ENCODE measurements around the gene HRH2. TPM values are rescaled to one million over a fixed set of nuclear protein-coding genes. Genes with fewer than 3 reads are reported as not detected.

The HRH2 gene
- polyA plus RNA-seq, 1 donor (not counting 4 experiments of a cell fraction or from before 2014, with no cell fraction given) = not detected

- no peaks in the 10 kb centered on the region for H4K20me1 ChIP-seq (ENCODE audit: control insufficient read depth, extremely low read depth, insufficient read depth, low read length)
- no peak overlapping the region for H2AFZ ChIP-seq (ENCODE audit: control insufficient read depth, low read length)
- DNase-seq (ENCODE audit: low read depth, low spot score) = no peak
- dilution Hi-C loops (cut with MboI; ENCODE audit: extremely low pct_ligation_motif_present, low sequenced_read_pairs) = no loop called here
- H3K27me3 ChIP-seq (ENCODE audit: control insufficient read depth, extremely low read depth, insufficient read depth, low read length) = no peaks in the 10 kb centered on the region
- no peaks in the 10 kb centered on the region for H3K79me2 ChIP-seq (ENCODE audit: control insufficient read depth, insufficient read depth, low read length)
- no peak for FAIRE-seq
- TF ChIP-seq, protein P1, sequence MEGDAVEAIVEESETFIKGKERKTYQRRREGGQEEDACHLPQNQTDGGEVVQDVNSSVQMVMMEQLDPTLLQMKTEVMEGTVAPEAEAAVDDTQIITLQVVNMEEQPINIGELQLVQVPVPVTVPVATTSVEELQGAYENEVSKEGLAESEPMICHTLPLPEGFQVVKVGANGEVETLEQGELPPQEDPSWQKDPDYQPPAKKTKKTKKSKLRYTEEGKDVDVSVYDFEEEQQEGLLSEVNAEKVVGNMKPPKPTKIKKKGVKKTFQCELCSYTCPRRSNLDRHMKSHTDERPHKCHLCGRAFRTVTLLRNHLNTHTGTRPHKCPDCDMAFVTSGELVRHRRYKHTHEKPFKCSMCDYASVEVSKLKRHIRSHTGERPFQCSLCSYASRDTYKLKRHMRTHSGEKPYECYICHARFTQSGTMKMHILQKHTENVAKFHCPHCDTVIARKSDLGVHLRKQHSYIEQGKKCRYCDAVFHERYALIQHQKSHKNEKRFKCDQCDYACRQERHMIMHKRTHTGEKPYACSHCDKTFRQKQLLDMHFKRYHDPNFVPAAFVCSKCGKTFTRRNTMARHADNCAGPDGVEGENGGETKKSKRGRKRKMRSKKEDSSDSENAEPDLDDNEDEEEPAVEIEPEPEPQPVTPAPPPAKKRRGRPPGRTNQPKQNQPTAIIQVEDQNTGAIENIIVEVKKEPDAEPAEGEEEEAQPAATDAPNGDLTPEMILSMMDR (optimal IDR thresholded peaks at IDR 0.05 in 1 of 3, IDR thresholded peaks at IDR 0.05 in 1 of 3, conservative IDR thresholded peaks at IDR 0.05 in 1 of 3; ENCODE audit: extremely low read depth in 1 of 3, insufficient read depth in 2 of 3, low read length in 3 of 3) = no peak
- TF ChIP-seq EZH2 (IDR thresholded peaks at IDR 0.05; ENCODE audit: low read length) = no peak
- no peak overlapping the region for H3K27ac ChIP-seq (ENCODE audit: control insufficient read depth, insufficient read depth, low read length)
- H3K9me1 ChIP-seq (ENCODE audit: control insufficient read depth, extremely low read depth, insufficient read depth, low read length) = no peaks in the 10 kb centered on the region
- H3K4me2 ChIP-seq (ENCODE audit: control insufficient read depth, extremely low read depth, insufficient read depth, low read depth, low read length) = no peak overlapping the region
- no peak overlapping the region for H3K9ac ChIP-seq (ENCODE audit: control insufficient read depth, extremely low read depth, insufficient read depth, low read length)
- no peaks in the 10 kb centered on the region for H3K4me1 ChIP-seq (ENCODE audit: control insufficient read depth, extremely low read depth, insufficient read depth, low read length)
- no peaks in the 10 kb centered on the region for H3K36me3 ChIP-seq (ENCODE audit: control insufficient read depth in 2 of 2, extremely low read depth in 1 of 2, insufficient read depth in 2 of 2, low read length in 2 of 2)
- no peaks in the 10 kb centered on the region for H3K9me3 ChIP-seq (ENCODE audit: control insufficient read depth, low read depth, low read length)
- no peak overlapping the region for H3K4me3 ChIP-seq (ENCODE audit: control insufficient read depth in 2 of 3, extremely low read depth in 1 of 3, insufficient read depth in 2 of 3, low read depth in 1 of 3, low read length in 3 of 3)
These were observed 30.9 kb upstream of the HRH2 start for GRCh38 chr5:175627005-175627404.

GRCh38 chr5:175627739-175628138 is 30.1 kb upstream of the HRH2 start:
- no peaks in the 10 kb centered on the region for H3K27me3 ChIP-seq (ENCODE audit: control insufficient read depth, extremely low read depth, insufficient read depth, low read length)
- H3K4me1 ChIP-seq (ENCODE audit: control insufficient read depth, extremely low read depth, insufficient read depth, low read length) = no peaks in the 10 kb centered on the region
- H3K9me3 ChIP-seq (ENCODE audit: control insufficient read depth, low read depth, low read length) = no peaks in the 10 kb centered on the region
- dilution Hi-C loops (cut with MboI; ENCODE audit: extremely low pct_ligation_motif_present, low sequenced_read_pairs) = no loop called here
- no peak overlapping the region for H2AFZ ChIP-seq (ENCODE audit: control insufficient read depth, low read length)
- no peaks in the 10 kb centered on the region for H4K20me1 ChIP-seq (ENCODE audit: control insufficient read depth, extremely low read depth, insufficient read depth, low read length)
- H3K9me1 ChIP-seq (ENCODE audit: control insufficient read depth, extremely low read depth, insufficient read depth, low read length) = no peaks in the 10 kb centered on the region
- no peak overlapping the region for H3K4me3 ChIP-seq (ENCODE audit: control insufficient read depth in 2 of 3, extremely low read depth in 1 of 3, insufficient read depth in 2 of 3, low read depth in 1 of 3, low read length in 3 of 3)
- H3K27ac ChIP-seq (ENCODE audit: control insufficient read depth, insufficient read depth, low read length) = no peak overlapping the region
- no peak overlapping the region for H3K4me2 ChIP-seq (ENCODE audit: control insufficient read depth, extremely low read depth, insufficient read depth, low read depth, low read length)
- no peak overlapping the region for H3K9ac ChIP-seq (ENCODE audit: control insufficient read depth, extremely low read depth, insufficient read depth, low read length)
- TF ChIP-seq EZH2 (IDR thresholded peaks at IDR 0.05; ENCODE audit: low read length) = no peak
- TF ChIP-seq, protein P1 (optimal IDR thresholded peaks at IDR 0.05 in 1 of 3, IDR thresholded peaks at IDR 0.05 in 1 of 3, conservative IDR thresholded peaks at IDR 0.05 in 1 of 3; ENCODE audit: extremely low read depth in 1 of 3, insufficient read depth in 2 of 3, low read length in 3 of 3) = no peak
- FAIRE-seq (no peak), DNase-seq (ENCODE audit: low read depth, low spot score) (no peak)
- H3K36me3 ChIP-seq (ENCODE audit: control insufficient read depth in 2 of 2, extremely low read depth in 1 of 2, insufficient read depth in 2 of 2, low read length in 2 of 2) = no peaks in the 10 kb centered on the region
- no peaks in the 10 kb centered on the region for H3K79me2 ChIP-seq (ENCODE audit: control insufficient read depth, insufficient read depth, low read length)
